ENCODE results near the gene TFE3.

DNA sequence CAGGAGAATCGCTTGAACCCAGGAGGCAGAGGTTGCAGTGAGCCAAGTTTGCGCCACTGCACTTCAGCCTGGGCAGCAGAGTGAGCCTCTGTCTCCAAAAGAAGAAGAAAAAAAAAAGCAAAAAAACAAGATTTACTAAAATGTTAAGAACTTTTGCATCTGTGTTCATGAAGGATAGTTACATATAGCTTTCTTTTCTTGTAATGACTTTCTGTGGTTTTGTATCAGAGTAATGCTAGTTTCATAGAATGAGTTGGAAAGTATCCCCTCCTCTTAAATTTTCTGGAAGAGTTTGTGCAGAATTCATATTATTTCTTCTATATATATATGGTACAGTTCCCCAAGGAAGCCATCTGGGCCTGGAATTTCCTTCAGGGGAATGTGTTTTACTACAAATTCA, 24.1 kb downstream of the TFE3 start:
- TF ChIP-seq, protein P1, sequence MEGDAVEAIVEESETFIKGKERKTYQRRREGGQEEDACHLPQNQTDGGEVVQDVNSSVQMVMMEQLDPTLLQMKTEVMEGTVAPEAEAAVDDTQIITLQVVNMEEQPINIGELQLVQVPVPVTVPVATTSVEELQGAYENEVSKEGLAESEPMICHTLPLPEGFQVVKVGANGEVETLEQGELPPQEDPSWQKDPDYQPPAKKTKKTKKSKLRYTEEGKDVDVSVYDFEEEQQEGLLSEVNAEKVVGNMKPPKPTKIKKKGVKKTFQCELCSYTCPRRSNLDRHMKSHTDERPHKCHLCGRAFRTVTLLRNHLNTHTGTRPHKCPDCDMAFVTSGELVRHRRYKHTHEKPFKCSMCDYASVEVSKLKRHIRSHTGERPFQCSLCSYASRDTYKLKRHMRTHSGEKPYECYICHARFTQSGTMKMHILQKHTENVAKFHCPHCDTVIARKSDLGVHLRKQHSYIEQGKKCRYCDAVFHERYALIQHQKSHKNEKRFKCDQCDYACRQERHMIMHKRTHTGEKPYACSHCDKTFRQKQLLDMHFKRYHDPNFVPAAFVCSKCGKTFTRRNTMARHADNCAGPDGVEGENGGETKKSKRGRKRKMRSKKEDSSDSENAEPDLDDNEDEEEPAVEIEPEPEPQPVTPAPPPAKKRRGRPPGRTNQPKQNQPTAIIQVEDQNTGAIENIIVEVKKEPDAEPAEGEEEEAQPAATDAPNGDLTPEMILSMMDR (conservative IDR thresholded peaks at IDR 0.05): no peak
- TF ChIP-seq ZFX (IDR thresholded peaks at IDR 0.05): no peak

Measured in C4-2B (cell line).